ENCODE data around the gene LYPLAL1. TPM values are rescaled to one million over a fixed set of nuclear protein-coding genes. Genes with fewer than 3 reads are reported as not detected.

LYPLAL1 gene
- total RNA-seq, 1 donor from 2014 or later, result 16.0 TPM

GRCh38 chr1:219173434-219173757 lies 282 bp upstream of the LYPLAL1 start:
- Mint-ChIP-seq H3K27me3 (ENCODE audit: unreplicated experiment) (no peaks in the 10 kb centered on the region), H3K27ac (ENCODE audit: unreplicated experiment) (peak overlapping the region; percentile 94), H3K4me1 (ENCODE audit: unreplicated experiment) (peaks cover 38% of the 10 kb centered on the region), H3K4me3 (ENCODE audit: unreplicated experiment) (peak overlapping the region; percentile 94), H3K36me3 (ENCODE audit: unreplicated experiment) (peaks cover 2% of the 10 kb centered on the region), H3K9me3 (ENCODE audit: unreplicated experiment) (no peaks in the 10 kb centered on the region)
- DNase-seq (ENCODE audit: extremely low spot score, unreplicated experiment), result no peak
- no peak for TF ChIP-seq CTCF (IDR thresholded peaks at IDR 0.05)

- DNase-seq (ENCODE audit: extremely low spot score, unreplicated experiment), result no peak
- Mint-ChIP-seq H3K4me3 (ENCODE audit: unreplicated experiment) (peak overlapping the region; percentile 94), H3K36me3 (ENCODE audit: unreplicated experiment) (peaks cover 8% of the 10 kb centered on the region), H3K27me3 (ENCODE audit: unreplicated experiment) (no peaks in the 10 kb centered on the region), H3K9me3 (ENCODE audit: unreplicated experiment) (no peaks in the 10 kb centered on the region), H3K4me1 (ENCODE audit: unreplicated experiment) (peaks cover 42% of the 10 kb centered on the region), H3K27ac (ENCODE audit: unreplicated experiment) (peak overlapping the region; percentile 94)
- no peak for TF ChIP-seq CTCF (IDR thresholded peaks at IDR 0.05)
Measured at GRCh38 chr1:219174460-219175211, 958 bp downstream of the LYPLAL1 start.

- Mint-ChIP-seq H3K27me3 (ENCODE audit: unreplicated experiment) (no peaks in the 10 kb centered on the region), H3K4me1 (ENCODE audit: unreplicated experiment) (peaks cover 42% of the 10 kb centered on the region), H3K36me3 (ENCODE audit: unreplicated experiment) (peaks cover 8% of the 10 kb centered on the region), H3K9me3 (ENCODE audit: unreplicated experiment) (no peaks in the 10 kb centered on the region), H3K27ac (ENCODE audit: unreplicated experiment) (peak overlapping the region; percentile 94), H3K4me3 (ENCODE audit: unreplicated experiment) (peak overlapping the region; percentile 94)
- no peak for DNase-seq (ENCODE audit: extremely low spot score, unreplicated experiment)
- no peak for TF ChIP-seq CTCF (IDR thresholded peaks at IDR 0.05)
Measured at GRCh38 chr1:219175212-219175564, 1.5 kb downstream of the LYPLAL1 start.

- H3K27me3 Mint-ChIP-seq (ENCODE audit: unreplicated experiment), result no peaks in the 10 kb centered on the region
- H3K27ac Mint-ChIP-seq (ENCODE audit: unreplicated experiment), result no peak overlapping the region
- H3K4me3 Mint-ChIP-seq (ENCODE audit: unreplicated experiment), result no peak overlapping the region
- TF ChIP-seq CTCF (IDR thresholded peaks at IDR 0.05), result no peak
- no peak for DNase-seq (ENCODE audit: extremely low spot score, unreplicated experiment)
- H3K9me3 Mint-ChIP-seq (ENCODE audit: unreplicated experiment), result no peaks in the 10 kb centered on the region
- peaks cover 42% of the 10 kb centered on the region for H3K4me1 Mint-ChIP-seq (ENCODE audit: unreplicated experiment)
- peaks cover 14% of the 10 kb centered on the region for H3K36me3 Mint-ChIP-seq (ENCODE audit: unreplicated experiment)
Measured at GRCh38 chr1:219176168-219176567, 2.5 kb downstream of the LYPLAL1 start.

- DNase-seq (ENCODE audit: extremely low spot score, unreplicated experiment), result no peak
- Mint-ChIP-seq H3K27me3 (ENCODE audit: unreplicated experiment) (no peaks in the 10 kb centered on the region), H3K36me3 (ENCODE audit: unreplicated experiment) (peaks cover 15% of the 10 kb centered on the region), H3K27ac (ENCODE audit: unreplicated experiment) (no peak overlapping the region), H3K4me1 (ENCODE audit: unreplicated experiment) (peaks cover 42% of the 10 kb centered on the region), H3K4me3 (ENCODE audit: unreplicated experiment) (no peak overlapping the region), H3K9me3 (ENCODE audit: unreplicated experiment) (no peaks in the 10 kb centered on the region)
- no peak for TF ChIP-seq CTCF (IDR thresholded peaks at IDR 0.05)
Measured at GRCh38 chr1:219177363-219177762, 3.7 kb downstream of the LYPLAL1 start.

Data from osteocyte (in vitro differentiated cells).